ENCODE measurements around the gene UBLCP1.
"Not testable (repeated sequence)": the region's sequence is repeated elsewhere in the genome, so short reads cannot be mapped to it uniquely, and the experiment has no call there.

Gene UBLCP1

DNA sequence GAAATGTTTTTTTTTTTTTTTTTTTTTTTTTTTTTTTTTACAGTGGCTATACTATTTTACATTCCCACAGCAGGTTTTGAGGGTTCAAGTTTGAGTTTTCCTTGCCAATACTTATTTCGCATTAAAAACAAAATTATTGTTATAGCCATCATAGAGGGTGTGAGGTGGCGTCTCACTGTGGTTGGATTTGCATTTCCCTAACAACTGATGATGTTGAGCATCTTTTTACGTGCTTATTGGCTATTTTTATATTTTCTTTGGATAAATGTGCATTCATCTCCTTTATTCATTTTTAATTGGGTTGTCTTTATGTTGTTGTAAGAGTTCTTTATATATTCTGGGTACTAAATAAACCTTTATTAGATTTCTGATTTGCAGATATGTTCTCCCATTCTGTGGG, 18.9 kb upstream of the UBLCP1 start:
- in situ Hi-C loops (cut with MboI; ENCODE audit: low pct_unique_long_range_greater_than_20kb, low sequenced_read_pairs): no loop called here
- DNase-seq: no peak

DNA sequence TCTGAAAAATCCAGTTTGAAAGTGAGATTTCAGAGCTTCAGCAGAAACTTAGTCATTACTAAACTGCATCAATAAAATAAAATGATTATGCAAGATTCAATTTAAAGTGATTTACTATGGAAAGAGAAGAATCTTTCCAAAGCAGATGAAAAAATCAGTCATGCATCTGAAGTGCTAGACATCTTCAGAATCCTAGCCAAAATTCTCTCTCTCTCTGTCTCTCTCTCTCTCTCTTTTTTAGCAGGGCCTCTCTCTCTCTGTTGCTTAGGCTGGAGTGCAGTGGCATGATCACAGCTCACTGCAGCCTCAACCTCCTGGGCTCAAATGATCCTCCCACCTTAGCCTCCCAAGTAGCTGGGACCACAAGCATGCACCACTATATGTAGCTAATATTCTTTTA, 18.2 kb upstream of the UBLCP1 start:
- DNase-seq: no peak
- in situ Hi-C loops (cut with MboI; ENCODE audit: low pct_unique_long_range_greater_than_20kb, low sequenced_read_pairs): no loop called here

DNA sequence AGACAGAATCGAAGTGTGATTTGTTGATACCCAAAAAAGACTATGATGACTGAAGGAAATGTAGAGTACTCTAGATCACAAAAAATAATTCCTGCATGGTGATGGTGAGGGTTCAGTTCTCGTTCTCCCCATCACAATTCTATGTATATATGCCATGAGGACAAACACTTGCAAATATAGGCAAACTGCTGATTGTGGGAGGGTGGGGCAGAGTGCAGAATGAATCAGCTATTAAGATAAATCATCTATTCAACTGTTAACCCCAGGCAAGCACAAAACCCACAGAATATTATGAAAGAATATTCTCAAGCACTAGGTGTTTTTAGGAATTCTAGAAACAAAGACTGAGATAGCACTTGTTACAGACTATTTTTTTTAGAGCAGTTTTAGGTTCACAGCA, 13.9 kb upstream of the UBLCP1 start:
- no peak for DNase-seq
- in situ Hi-C loops (cut with MboI; ENCODE audit: low pct_unique_long_range_greater_than_20kb, low sequenced_read_pairs): no loop called here

- in situ Hi-C loops (cut with MboI; ENCODE audit: low pct_unique_long_range_greater_than_20kb, low sequenced_read_pairs): no loop called here
- no peak for DNase-seq
These were observed 10.9 kb upstream of the UBLCP1 start for GRCh38 chr5:159252195-159252594.

- no peak for DNase-seq
- in situ Hi-C loops (cut with MboI; ENCODE audit: low pct_unique_long_range_greater_than_20kb, low sequenced_read_pairs): no loop called here
These were observed 6.1 kb upstream of the UBLCP1 start for GRCh38 chr5:159257007-159257406.

- no peak for DNase-seq
- in situ Hi-C loops (cut with MboI; ENCODE audit: low pct_unique_long_range_greater_than_20kb, low sequenced_read_pairs): no loop called here
These were observed 5.3 kb upstream of the UBLCP1 start for GRCh38 chr5:159257629-159258283.

GRCh38 chr5:159258361-159258760, 4.7 kb upstream of the UBLCP1 start:
- in situ Hi-C loops (cut with MboI; ENCODE audit: low pct_unique_long_range_greater_than_20kb, low sequenced_read_pairs): no loop called here
- DNase-seq: no peak

- in situ Hi-C loops (cut with MboI; ENCODE audit: low pct_unique_long_range_greater_than_20kb, low sequenced_read_pairs); DNase-seq: not testable (repeated sequence)
These were observed 2.9 kb upstream of the UBLCP1 start for GRCh38 chr5:159260212-159260611.

- DNase-seq: no peak
- in situ Hi-C loops (cut with MboI; ENCODE audit: low pct_unique_long_range_greater_than_20kb, low sequenced_read_pairs): no loop called here
These were observed 625 bp upstream of the UBLCP1 start for GRCh38 chr5:159262472-159262858.

GRCh38 chr5:159263569-159263905, 447 bp downstream of the UBLCP1 start:
- DNase-seq: no peak
- in situ Hi-C loops (cut with MboI; ENCODE audit: low pct_unique_long_range_greater_than_20kb, low sequenced_read_pairs): no loop called here

DNA sequence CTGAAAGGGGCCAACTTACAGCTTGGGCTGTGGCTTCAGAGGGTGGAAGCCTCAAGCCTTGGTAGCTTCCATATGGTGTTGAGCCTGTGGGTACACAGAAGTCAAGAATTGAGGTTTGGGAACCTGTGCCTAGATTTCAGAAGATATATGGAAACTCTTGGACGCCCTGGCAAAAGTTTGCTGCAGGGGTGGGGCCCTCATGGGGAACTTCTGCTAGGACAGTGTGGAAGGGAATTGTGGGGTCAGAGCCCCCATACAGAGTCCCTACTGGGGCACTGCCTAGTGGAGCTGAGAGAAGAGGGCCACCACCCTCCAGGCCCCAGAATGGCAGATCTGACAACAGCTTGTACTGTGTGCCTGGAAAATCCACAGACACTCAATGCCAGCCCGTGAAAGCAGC, 3.7 kb downstream of the UBLCP1 start:
- DNase-seq; in situ Hi-C loops (cut with MboI; ENCODE audit: low pct_unique_long_range_greater_than_20kb, low sequenced_read_pairs): not testable (repeated sequence)

- no peak for DNase-seq
- in situ Hi-C loops (cut with MboI; ENCODE audit: low pct_unique_long_range_greater_than_20kb, low sequenced_read_pairs): no loop called here
These were observed 6.6 kb downstream of the UBLCP1 start for GRCh38 chr5:159269723-159270122.

- in situ Hi-C loops (cut with MboI; ENCODE audit: low pct_unique_long_range_greater_than_20kb, low sequenced_read_pairs): no loop called here
These were observed 10.8 kb downstream of the UBLCP1 start for GRCh38 chr5:159273923-159274322.

DNA sequence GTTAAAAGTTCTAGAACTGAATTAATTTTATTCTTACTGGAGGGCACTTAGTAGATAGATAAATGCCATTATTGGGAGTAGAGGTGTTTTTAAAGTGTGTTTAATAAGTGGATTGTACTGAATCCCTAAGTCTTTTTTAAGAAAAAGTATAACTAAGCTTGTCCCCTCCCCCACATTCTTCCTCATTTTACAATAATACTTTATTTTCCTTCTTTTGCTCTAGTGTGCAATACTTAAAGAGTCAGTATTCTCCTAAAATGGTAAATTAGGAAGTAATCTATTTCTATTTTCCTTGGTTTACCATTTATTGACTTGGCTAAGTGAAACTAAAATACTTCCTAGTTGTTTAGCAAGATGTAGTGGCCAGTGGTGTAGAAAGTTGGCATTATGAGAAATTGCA, 11.6 kb downstream of the UBLCP1 start:
- in situ Hi-C loops (cut with MboI; ENCODE audit: low pct_unique_long_range_greater_than_20kb, low sequenced_read_pairs): no loop called here
- DNase-seq: no peak

More at GRCh38 chr5:159273923-159274322, 10.8 kb downstream of the UBLCP1 start:
- no peak for DNase-seq

DNA sequence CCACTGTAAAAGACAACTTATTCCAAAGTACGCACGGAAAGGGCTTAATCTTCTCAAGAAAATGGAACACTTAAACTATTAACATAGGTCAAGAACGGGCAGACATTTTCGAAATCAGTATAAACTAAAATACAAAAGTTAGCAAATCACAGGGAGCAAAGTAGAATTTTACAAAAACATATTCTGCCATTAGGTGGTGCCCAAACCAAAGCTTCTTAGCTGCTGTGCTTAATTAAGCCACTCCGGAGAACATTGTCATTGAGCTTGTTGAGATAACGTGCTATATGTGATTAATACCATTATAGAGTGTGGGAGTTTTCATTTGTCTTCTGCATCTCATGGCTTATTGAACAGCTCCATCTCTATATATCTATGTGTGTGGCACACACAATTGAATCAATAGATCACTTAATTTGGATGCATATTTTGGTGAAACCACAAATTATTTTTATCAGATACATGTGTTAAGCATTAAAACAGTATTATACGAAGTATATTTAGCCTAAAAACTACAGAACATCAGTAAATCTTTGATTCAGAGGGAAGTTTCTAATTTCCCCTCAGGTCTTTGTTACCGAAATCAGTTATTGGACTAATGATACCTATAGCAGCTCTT, 23.4 kb downstream of the UBLCP1 start:
- peak; percentile 67 for DNase-seq
- in situ Hi-C loops (cut with MboI; ENCODE audit: low pct_unique_long_range_greater_than_20kb, low sequenced_read_pairs): no loop called here

- DNase-seq: no peak
- in situ Hi-C loops (cut with MboI; ENCODE audit: low pct_unique_long_range_greater_than_20kb, low sequenced_read_pairs): no loop called here
These were observed 27.7 kb downstream of the UBLCP1 start for GRCh38 chr5:159290741-159291140.

DNA sequence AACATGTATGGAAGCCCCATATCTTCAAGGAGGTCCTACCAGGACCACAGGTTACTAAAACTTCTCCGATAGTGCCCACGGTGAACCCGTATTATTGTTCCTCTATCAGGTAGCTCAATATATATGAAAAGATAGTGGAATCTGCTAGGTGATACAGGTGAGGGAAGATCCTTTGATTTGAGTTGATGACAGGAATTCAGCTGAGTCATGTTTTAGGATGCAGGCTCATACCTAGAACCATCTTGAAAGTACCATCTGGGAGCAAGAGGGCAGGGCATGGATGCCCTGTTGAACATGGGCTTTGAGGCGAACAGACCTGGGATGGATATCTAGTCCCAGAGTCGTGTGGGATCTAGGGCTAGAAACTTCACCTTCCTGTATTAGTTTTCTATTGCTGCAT, 31.8 kb downstream of the UBLCP1 start:
- DNase-seq: no peak
- in situ Hi-C loops (cut with MboI; ENCODE audit: low pct_unique_long_range_greater_than_20kb, low sequenced_read_pairs): no loop called here

- DNase-seq; in situ Hi-C loops (cut with MboI; ENCODE audit: low pct_unique_long_range_greater_than_20kb, low sequenced_read_pairs): not testable (repeated sequence)
These were observed 34.2 kb downstream of the UBLCP1 start for GRCh38 chr5:159297300-159297699.

DNA sequence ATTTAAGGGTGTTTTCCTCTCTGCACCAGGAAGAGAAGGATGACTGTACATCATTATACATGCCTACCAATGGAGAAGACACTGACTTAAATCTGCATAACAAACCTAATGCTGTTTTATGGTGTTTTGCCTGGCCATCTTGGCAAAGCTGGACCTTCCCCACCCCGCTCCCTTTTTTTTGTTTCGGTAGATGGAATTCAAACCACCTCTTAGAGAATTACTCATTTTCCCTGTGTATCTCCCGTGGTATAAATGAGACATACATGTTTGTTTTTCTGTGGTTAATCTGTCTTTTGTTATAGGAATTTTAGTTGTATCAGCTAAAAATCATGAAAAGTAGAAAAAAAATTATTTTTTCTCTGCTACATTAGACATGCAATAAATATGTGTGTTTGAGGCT, 38.4 kb downstream of the UBLCP1 start:
- DNase-seq: no peak
- in situ Hi-C loops (cut with MboI; ENCODE audit: low pct_unique_long_range_greater_than_20kb, low sequenced_read_pairs): no loop called here

- in situ Hi-C loops (cut with MboI; ENCODE audit: low pct_unique_long_range_greater_than_20kb, low sequenced_read_pairs): not testable (repeated sequence)
- peak; percentile 58 for DNase-seq
These were observed 39.1 kb downstream of the UBLCP1 start for GRCh38 chr5:159301929-159302860.

Data from KBM-7 (cell line).